Measurements from ENCODE around the gene ANKRD13C.

- TF ChIP-seq CTCF (optimal IDR thresholded peaks at IDR 0.05 in 1 of 3, IDR thresholded peaks at IDR 0.05 in 1 of 3, conservative IDR thresholded peaks at IDR 0.05 in 1 of 3; ENCODE audit: extremely low read depth in 1 of 3, insufficient read depth in 2 of 3, low read length in 3 of 3) = no peak
- no peak for TF ChIP-seq EZH2 (IDR thresholded peaks at IDR 0.05; ENCODE audit: low read length)
Observed at GRCh38 chr1:70348399-70349165, 5.9 kb downstream of the ANKRD13C start.

All from keratinocyte (primary cell).